Gastroesophageal sphincter (tissue), 4 donors: ENCODE results near the gene RRBP1. TPM values are rescaled to one million over a fixed set of nuclear protein-coding genes. Genes with fewer than 3 reads are reported as not detected.

Experiments used
- ATAC-seq: fragments of 150-250 bp; one replicate; pipeline ENCODE4 v1.9.1; 2016; ENCODE audit warnings: mild to moderate bottlenecking, moderate library complexity
- H3K27ac ChIP-seq, 4 donors: fragments of 200-600 bp; sonication (generic) in 3 of 4; 1 replicate in 3 of 4; 2 replicates in 1 of 4; pipeline ENCODE4 v1.5.1; 2016 to 2019
- H3K27me3 ChIP-seq: fragments of 200-600 bp; sonication (generic); one replicate; pipeline ENCODE4 v1.5.1; 2019
- H3K36me3 ChIP-seq, 2 donors: fragments of 200-600 bp; sonication (generic); one replicate each; pipeline ENCODE4 v1.5.1; 2019; ENCODE audit warnings: control low read depth in 1 of 2
- H3K4me1 ChIP-seq, 3 donors: fragments of 200-600 bp; sonication (generic); 1 replicate in 2 of 3; 2 replicates in 1 of 3; pipeline ENCODE4 v1.5.1; 2016 to 2019; ENCODE audit warnings: control low read depth in 2 of 3
- H3K4me3 ChIP-seq, 2 donors: fragments of 200-600 bp; sonication (generic); one replicate each; pipeline ENCODE4 v1.5.1; 2019; ENCODE audit warnings: mild to moderate bottlenecking in 1 of 2, moderate library complexity in 1 of 2
- H3K9me3 ChIP-seq, 3 donors: fragments of 200-600 bp; sonication (generic); one replicate each; pipeline ENCODE4 v1.5.1; 2017 to 2019; ENCODE audit warnings: control low read depth in 2 of 3
- CTCF ChIP-seq, 4 experiments: fragments of 200-600 bp in 2 of 4; fragments of 450-650 bp in 2 of 4; sonication (generic) in 1 of 4; IDR thresholded peaks; one replicate each; pipeline ENCODE4 v1.5.1; 2017 to 2019; ENCODE audit warnings: antibody characterized with exemption in 4 of 4, mild to moderate bottlenecking in 2 of 4, moderate library complexity in 2 of 4
- EP300 ChIP-seq: sonication (generic); formaldehyde crosslinking; IDR thresholded peaks from one replicate; pipeline ENCODE4 v1.6.1; 2017; ENCODE audit warnings: antibody characterized with exemption, mild to moderate bottlenecking
- POLR2A ChIP-seq, 2 donors: fragments of 450-650 bp; IDR thresholded peaks; one replicate each; pipeline ENCODE4 v1.6.1; 2017; ENCODE audit warnings: antibody characterized with exemption in 2 of 2, mild to moderate bottlenecking in 2 of 2, moderate library complexity in 1 of 2
- POLR2AphosphoS5 ChIP-seq: sonication (generic); formaldehyde crosslinking; IDR thresholded peaks from one replicate; pipeline ENCODE4 v1.6.1; 2017; ENCODE audit warnings: antibody characterized with exemption
- WGBS, 2 donors: methylation state at CpG; one replicate each; pipeline ENCODE4 v1.1.5; 2018; ENCODE audit warnings: low coverage in 1 of 2; 5-methylcytosine and 5-hydroxymethylcytosine counted together
- total RNA-seq, 4 donors: library from RNA; depleted of rRNA; stranded (reverse); fragments of >200 nt; gene quantifications; one replicate each; pipeline ENCODE4 v1.1.0, GENCODE V29; 2016

RRBP1 gene
- total RNA-seq, 4 donors from 2014 or later: 61.2 to 89.8 (median 64.7) TPM

- TF ChIP-seq POLR2AphosphoS5 (no peak), POLR2A (IDR thresholded peaks at IDR 0.05) (no peak)
- Histone ChIP-seq H3K36me3 (peaks cover 0 to 100% of the 10 kb centered on the region in 2 donors), H3K9me3 (no peaks in the 10 kb centered on the region), H3K4me1 (peaks cover 0 to 26% (median 6%) of the 10 kb centered on the region in 3 donors), H3K27me3 (no peaks in the 10 kb centered on the region), H3K4me3 (no peak overlapping the region), H3K27ac (no peak overlapping the region)
- 90% methylated on average over 2 of the region's 33 CpGs; no CpG with 5 or more reads in 1 of the 2 donors for WGBS, 2 donors
- ATAC-seq: no peak
Measured at GRCh38 chr20:17620371-17621228, 61.4 kb downstream of the RRBP1 start.

- no peak for ATAC-seq
- WGBS, 2 donors: 67 to 80% methylated on average over 2 to 3 of the region's 29 CpGs
- H3K36me3 ChIP-seq: peaks cover 0 to 97% of the 10 kb centered on the region in 2 donors
Measured at GRCh38 chr20:17619351-17620093, 62.5 kb downstream of the RRBP1 start.

GRCh38 chr20:17618673-17619013 lies 63.4 kb downstream of the RRBP1 start:
- Histone ChIP-seq H3K4me3 (no peak overlapping the region), H3K36me3 (peaks cover 0 to 88% of the 10 kb centered on the region in 2 donors)
- 95 to 100% methylated on average over 3 to 10 of the region's 10 CpGs for WGBS, 2 donors

More at GRCh38 chr20:17619351-17620093, 62.5 kb downstream of the RRBP1 start:
- Histone ChIP-seq H3K4me1 (peaks cover 0 to 37% (median 16%) of the 10 kb centered on the region in 3 donors), H3K27ac (no peak overlapping the region), H3K9me3 (no peaks in the 10 kb centered on the region), H3K27me3 (no peaks in the 10 kb centered on the region), H3K4me3 (no peak overlapping the region)
- no peak for TF ChIP-seq POLR2AphosphoS5
- no peak for TF ChIP-seq CTCF (IDR thresholded peaks at IDR 0.05)
- TF ChIP-seq POLR2A (IDR thresholded peaks at IDR 0.05): no peak
- TF ChIP-seq EP300: no peak

GRCh38 chr20:17617868-17618672 lies 64.0 kb downstream of the RRBP1 start:
- TF ChIP-seq POLR2A (IDR thresholded peaks at IDR 0.05) (no peak), EP300 (no peak), POLR2AphosphoS5 (no peak), CTCF (IDR thresholded peaks at IDR 0.05) (no peak)
- 90 to 95% methylated on average over 3 to 7 of the region's 20 CpGs for WGBS, 2 donors
- H3K27ac ChIP-seq: peak overlapping the region in 1 of 4 donors; percentile 2
- H3K4me1 ChIP-seq: peaks cover 0 to 51% (median 28%) of the 10 kb centered on the region in 3 donors
- no peaks in the 10 kb centered on the region for H3K27me3 ChIP-seq
- H3K36me3 ChIP-seq: peaks cover 0 to 83% of the 10 kb centered on the region in 2 donors
- H3K9me3 ChIP-seq: no peaks in the 10 kb centered on the region
- ATAC-seq: no peak
- no peak overlapping the region for H3K4me3 ChIP-seq

More at GRCh38 chr20:17618673-17619013, 63.4 kb downstream of the RRBP1 start:
- no peaks in the 10 kb centered on the region for H3K9me3 ChIP-seq
- H3K27me3 ChIP-seq: no peaks in the 10 kb centered on the region
- no peak for ATAC-seq
- H3K4me1 ChIP-seq: peaks cover 0 to 46% (median 25%) of the 10 kb centered on the region in 3 donors
- H3K27ac ChIP-seq: no peak overlapping the region
- no peak for TF ChIP-seq CTCF (IDR thresholded peaks at IDR 0.05)
- TF ChIP-seq EP300: no peak
- TF ChIP-seq POLR2A (IDR thresholded peaks at IDR 0.05): no peak
- no peak for TF ChIP-seq POLR2AphosphoS5
